ENCODE measurements around the gene ZNF506.

ZNF506 gene

DNA sequence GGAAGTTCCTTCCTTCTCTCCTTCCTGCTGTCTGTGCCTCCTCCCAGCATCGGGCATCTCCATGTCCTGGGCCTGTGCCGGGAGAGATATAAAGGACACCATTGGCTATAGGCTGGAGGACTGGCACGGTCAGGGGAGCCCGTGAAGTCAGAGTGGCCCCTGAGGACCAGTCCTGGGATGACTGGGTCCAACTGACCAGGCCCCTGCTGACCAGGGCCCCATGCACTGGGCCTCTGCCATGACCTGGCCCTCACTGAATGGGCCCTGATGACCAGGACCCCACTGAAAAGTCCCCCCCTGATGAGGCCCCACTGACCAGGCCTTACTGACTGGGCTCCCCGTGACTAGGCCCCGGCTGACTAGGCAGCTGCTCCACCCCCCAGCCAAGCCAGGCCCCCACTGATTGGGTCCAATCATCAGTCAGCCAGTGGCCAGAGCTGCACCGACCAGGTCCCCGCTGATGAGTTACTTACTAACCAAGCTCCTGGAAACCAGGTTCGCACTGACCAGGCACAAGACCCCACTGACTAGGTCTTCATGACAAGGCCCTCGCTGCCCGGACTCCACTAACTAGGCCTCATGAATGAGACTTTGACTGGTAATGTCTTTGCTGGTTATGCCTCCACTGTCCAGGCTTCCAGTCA lies 68.7 kb downstream of the ZNF506 start:
- DNase-seq, result no peak
- no peaks in the 10 kb centered on the region for H3K27me3 ChIP-seq
- intact Hi-C loops (cut with DNase I; ENCODE audit: low total_unique reads), result no loop called here
- TF ChIP-seq, protein P1, sequence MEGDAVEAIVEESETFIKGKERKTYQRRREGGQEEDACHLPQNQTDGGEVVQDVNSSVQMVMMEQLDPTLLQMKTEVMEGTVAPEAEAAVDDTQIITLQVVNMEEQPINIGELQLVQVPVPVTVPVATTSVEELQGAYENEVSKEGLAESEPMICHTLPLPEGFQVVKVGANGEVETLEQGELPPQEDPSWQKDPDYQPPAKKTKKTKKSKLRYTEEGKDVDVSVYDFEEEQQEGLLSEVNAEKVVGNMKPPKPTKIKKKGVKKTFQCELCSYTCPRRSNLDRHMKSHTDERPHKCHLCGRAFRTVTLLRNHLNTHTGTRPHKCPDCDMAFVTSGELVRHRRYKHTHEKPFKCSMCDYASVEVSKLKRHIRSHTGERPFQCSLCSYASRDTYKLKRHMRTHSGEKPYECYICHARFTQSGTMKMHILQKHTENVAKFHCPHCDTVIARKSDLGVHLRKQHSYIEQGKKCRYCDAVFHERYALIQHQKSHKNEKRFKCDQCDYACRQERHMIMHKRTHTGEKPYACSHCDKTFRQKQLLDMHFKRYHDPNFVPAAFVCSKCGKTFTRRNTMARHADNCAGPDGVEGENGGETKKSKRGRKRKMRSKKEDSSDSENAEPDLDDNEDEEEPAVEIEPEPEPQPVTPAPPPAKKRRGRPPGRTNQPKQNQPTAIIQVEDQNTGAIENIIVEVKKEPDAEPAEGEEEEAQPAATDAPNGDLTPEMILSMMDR (IDR thresholded peaks at IDR 0.05), result no peak
- H3K36me3 ChIP-seq, result peaks cover 0 to 4% (median 0%) of the 10 kb centered on the region in 3 donors
- H3K27ac ChIP-seq, result no peak overlapping the region
- no peaks in the 10 kb centered on the region for H3K4me1 ChIP-seq
- H3K9me3 ChIP-seq, result no peaks in the 10 kb centered on the region
- H3K4me3 ChIP-seq, result no peak overlapping the region

DNA sequence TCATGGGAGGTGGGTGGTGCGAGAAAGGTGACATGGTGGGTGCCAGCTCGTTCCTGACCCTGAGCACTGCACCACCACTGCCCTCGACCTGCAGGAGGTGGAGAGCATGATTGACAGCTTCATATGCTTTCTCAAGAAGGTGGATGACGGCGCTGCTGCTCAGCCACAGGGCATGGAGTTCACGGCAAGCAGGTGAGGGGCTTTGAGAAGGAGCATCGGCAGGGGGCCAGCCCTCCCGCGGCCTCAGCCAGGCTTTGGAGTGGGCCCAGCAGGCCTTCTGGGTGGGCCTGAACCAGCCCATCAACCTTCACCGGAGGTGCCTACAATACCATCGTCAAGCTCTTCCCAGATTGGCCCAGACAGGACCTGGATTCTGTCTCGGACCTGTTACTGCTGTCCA lies 69.7 kb downstream of the ZNF506 start:
- no peaks in the 10 kb centered on the region for H3K4me1 ChIP-seq
- no peaks in the 10 kb centered on the region for H3K36me3 ChIP-seq
- H3K9me3 ChIP-seq, result no peaks in the 10 kb centered on the region
- intact Hi-C loops (cut with DNase I; ENCODE audit: low total_unique reads), result no loop called here
- no peaks in the 10 kb centered on the region for H3K27me3 ChIP-seq
- TF ChIP-seq, protein P1 (IDR thresholded peaks at IDR 0.05), result no peak
- H3K27ac ChIP-seq, result no peak overlapping the region
- no peak overlapping the region for H3K4me3 ChIP-seq
- DNase-seq, result no peak

DNA sequence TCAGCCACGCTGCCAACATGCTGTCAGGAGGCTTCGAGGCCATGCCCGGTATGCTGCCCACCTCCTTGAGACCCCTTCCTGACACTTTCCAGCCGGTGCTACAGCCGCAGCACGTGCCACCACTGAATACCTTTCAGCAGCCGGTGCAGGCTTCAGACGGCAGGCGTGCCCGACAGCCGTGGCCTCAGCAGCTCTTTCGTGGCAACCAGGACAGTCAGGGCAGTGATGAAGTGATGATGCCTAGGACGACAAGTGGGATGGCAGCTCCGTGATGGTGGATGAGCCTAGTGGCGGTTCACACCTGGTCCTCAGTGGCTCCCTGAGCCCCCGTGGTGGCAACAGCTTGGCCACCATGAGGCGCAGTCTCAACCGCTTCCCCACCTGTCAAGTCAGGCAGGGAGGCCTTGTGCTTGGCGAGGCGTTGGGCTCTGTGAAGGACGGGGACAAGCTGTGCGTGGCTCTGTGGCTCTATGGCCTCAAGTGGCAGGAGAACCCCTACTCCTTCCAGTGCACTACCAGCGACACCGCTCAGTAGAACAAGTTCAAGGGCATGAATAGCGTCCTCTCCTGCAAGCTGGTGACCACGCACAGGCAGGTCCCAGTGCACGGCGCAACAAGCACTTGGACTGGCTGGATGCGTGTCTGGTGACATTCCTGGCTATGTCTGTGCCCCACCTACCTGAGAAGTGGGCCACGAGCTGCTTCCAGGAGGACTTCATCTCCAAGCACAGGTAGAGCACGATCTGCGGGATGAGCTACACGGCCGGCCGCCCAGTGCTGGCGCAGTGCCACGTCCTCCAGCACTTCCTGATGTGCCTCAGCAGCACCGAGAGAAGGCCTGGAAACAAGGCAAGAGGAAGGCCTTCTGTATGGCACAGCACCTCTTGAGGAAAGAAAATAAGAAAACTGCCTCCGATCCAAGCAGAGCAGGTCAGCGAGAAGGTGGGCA lies 70.4 kb downstream of the ZNF506 start:
- no peaks in the 10 kb centered on the region for H3K36me3 ChIP-seq
- H3K4me3 ChIP-seq, result no peak overlapping the region
- no peaks in the 10 kb centered on the region for H3K4me1 ChIP-seq
- no peaks in the 10 kb centered on the region for H3K9me3 ChIP-seq
- H3K27me3 ChIP-seq, result no peaks in the 10 kb centered on the region
- H3K27ac ChIP-seq, result no peak overlapping the region
- no peak for DNase-seq
- TF ChIP-seq, protein P1 (IDR thresholded peaks at IDR 0.05), result no peak
- intact Hi-C loops (cut with DNase I; ENCODE audit: low total_unique reads), result no loop called here

DNA sequence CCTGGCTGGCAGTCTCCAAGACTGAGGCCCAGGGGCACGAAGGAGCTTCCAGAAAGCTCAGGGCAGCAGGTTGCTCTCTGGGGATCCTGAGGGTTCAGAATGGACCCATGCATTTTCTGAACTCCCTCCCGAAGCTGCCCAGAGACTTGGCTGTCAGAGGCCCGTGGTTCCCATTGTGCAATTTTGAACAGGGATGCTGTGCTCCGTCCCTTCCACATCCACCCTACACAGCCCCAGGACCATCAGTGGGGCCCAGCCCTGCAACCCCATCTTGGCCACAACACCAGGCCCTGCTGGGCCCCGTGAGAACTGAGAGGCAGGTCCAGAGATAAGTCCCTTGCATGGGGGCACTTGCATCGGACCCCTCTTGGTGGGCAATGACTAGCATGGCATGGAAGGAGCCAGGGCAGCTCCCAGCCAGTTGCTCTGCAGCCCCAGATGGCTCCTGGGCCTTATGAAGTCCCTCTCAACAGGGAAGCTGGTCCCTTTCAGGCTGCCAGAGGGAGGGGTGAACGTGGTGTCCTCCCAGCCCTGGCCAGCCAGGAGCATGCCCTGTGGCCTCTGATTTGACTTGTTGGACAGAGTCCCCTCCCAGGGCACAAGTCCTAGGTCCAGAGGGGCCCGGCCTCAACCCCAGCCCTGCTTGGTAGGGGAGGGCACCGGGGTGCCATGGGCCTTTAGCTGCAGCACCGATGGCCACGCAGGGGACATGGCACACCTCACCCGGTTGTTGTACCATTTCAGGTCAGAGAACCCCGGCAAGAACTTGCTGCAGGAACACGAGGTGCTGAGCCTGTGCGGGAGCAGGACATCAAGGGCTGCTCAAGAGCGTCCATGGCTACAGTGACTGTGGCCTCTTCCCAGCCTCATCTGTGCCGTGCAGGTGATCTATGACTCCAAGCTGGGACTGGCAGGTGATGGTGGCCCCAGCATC lies 71.4 kb downstream of the ZNF506 start:
- Histone ChIP-seq H3K4me3 (no peak overlapping the region), H3K9me3 (no peaks in the 10 kb centered on the region), H3K27me3 (peaks cover 0 to 7% of the 10 kb centered on the region in 2 donors), H3K36me3 (no peaks in the 10 kb centered on the region), H3K27ac (no peak overlapping the region), H3K4me1 (no peaks in the 10 kb centered on the region)
- TF ChIP-seq, protein P1 (IDR thresholded peaks at IDR 0.05), result no peak
- intact Hi-C loops (cut with DNase I; ENCODE audit: low total_unique reads), result no loop called here
- no peak for DNase-seq

DNA sequence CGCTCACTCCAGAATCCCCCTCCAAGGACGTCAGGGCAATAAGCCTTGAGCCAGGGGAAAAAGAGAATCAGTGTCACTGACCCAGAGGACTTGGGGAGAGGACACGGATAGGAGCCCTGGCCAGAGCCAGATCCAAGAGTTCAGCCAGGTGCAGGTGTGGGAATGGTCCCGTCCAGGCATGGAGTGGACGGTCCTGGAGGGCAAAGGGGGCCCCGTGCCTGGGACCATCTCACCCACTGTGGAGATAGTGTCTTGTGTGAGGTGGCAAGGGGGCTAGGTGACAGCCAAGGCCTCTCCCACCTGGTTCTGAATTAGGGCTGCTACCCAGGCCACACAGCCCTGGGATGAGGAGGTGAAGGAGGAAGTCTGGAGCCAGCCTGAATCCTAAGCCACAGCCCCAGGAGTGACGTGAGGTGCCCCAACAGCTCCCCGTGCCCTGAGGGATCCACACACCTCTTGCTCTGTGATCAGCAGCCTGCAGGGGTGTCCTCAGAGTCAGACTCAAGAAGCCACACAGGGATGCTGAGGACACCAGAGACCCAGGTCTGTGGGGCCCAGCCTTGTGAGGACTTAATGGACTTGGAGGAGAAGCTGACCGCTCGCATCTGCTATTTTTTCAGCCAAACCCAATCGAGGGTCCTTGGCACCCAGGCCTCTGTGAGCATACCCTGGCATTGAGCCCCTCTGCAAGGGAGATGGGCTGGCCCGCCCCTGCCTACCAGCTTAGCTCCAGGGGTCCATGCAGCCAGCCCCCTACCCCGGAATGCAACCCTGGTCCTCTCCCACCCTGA lies 72.2 kb downstream of the ZNF506 start:
- Histone ChIP-seq H3K27ac (no peak overlapping the region), H3K4me1 (no peaks in the 10 kb centered on the region), H3K36me3 (no peaks in the 10 kb centered on the region), H3K9me3 (no peaks in the 10 kb centered on the region), H3K27me3 (peaks cover 0 to 7% of the 10 kb centered on the region in 2 donors), H3K4me3 (no peak overlapping the region)
- no peak for DNase-seq
- intact Hi-C loops (cut with DNase I; ENCODE audit: low total_unique reads), result no loop called here
- TF ChIP-seq, protein P1 (IDR thresholded peaks at IDR 0.05), result no peak

Data from tibial artery (tissue), 4 donors.